Measurements from ENCODE around the gene ARHGAP42.
A peak's percentile ranks its signal among the peaks of the same experiment; 100 is the strongest.

Gene ARHGAP42

GRCh38 chr11:100827934-100828661 lies 141.0 kb downstream of the ARHGAP42 start:
- peak; percentile 54; the same call in 2 of the 3 replicates for ATAC-seq (ENCODE audit: insufficient read depth, low read depth)
- H3K27me3 ChIP-seq (ENCODE audit: insufficient read depth, low read length, poor library complexity), result no peaks in the 10 kb centered on the region
- peak; percentile 28 for TF ChIP-seq CTCF (IDR thresholded peaks at IDR 0.05; ENCODE audit: borderline replicate concordance, extremely low read depth, low read length, poor library complexity, severe bottlenecking)
- no peak for TF ChIP-seq EZH2 (IDR thresholded peaks at IDR 0.05; ENCODE audit: borderline replicate concordance, low read depth, low read length, severe bottlenecking)
- H3K36me3 ChIP-seq (ENCODE audit: insufficient read depth, low read length), result no peaks in the 10 kb centered on the region
- no peak overlapping the region for H3K4me2 ChIP-seq (ENCODE audit: insufficient read depth, low read length)
- no peaks in the 10 kb centered on the region for H3K4me1 ChIP-seq (ENCODE audit: insufficient read depth, low read length)
- H2AFZ ChIP-seq (ENCODE audit: low read depth, low read length), result no peak overlapping the region
- H3K4me3 ChIP-seq (ENCODE audit: low read depth in 1 of 2, low read length in 2 of 2), result no peak overlapping the region
- DNase-seq, result peak; percentile 8
- H3K9me3 ChIP-seq (ENCODE audit: insufficient read depth, low read length, severe bottlenecking), result no peaks in the 10 kb centered on the region
- H3K27ac ChIP-seq (ENCODE audit: low read length), result no peak overlapping the region
- no peak overlapping the region for H3K9ac ChIP-seq (ENCODE audit: low read depth, low read length)
- H4K20me1 ChIP-seq (ENCODE audit: insufficient read depth, low read length), result no peaks in the 10 kb centered on the region
- H3K79me2 ChIP-seq (ENCODE audit: insufficient read depth, low read length), result no peaks in the 10 kb centered on the region

GRCh38 chr11:100830274-100830673 lies 143.2 kb downstream of the ARHGAP42 start:
- Histone ChIP-seq H4K20me1 (ENCODE audit: insufficient read depth, low read length) (no peaks in the 10 kb centered on the region), H3K27me3 (ENCODE audit: insufficient read depth, low read length, poor library complexity) (no peaks in the 10 kb centered on the region), H3K4me3 (ENCODE audit: low read depth in 1 of 2, low read length in 2 of 2) (no peak overlapping the region), H3K9ac (ENCODE audit: low read depth, low read length) (no peak overlapping the region), H3K36me3 (ENCODE audit: insufficient read depth, low read length) (no peaks in the 10 kb centered on the region), H3K4me1 (ENCODE audit: insufficient read depth, low read length) (no peaks in the 10 kb centered on the region), H3K9me3 (ENCODE audit: insufficient read depth, low read length, severe bottlenecking) (no peaks in the 10 kb centered on the region), H3K79me2 (ENCODE audit: insufficient read depth, low read length) (no peaks in the 10 kb centered on the region), H2AFZ (ENCODE audit: low read depth, low read length) (no peak overlapping the region), H3K27ac (ENCODE audit: low read length) (no peak overlapping the region), H3K4me2 (ENCODE audit: insufficient read depth, low read length) (no peak overlapping the region)
- ATAC-seq (ENCODE audit: insufficient read depth, low read depth) (no peak), DNase-seq (no peak)
- no peak for TF ChIP-seq CTCF (IDR thresholded peaks at IDR 0.05; ENCODE audit: borderline replicate concordance, extremely low read depth, low read length, poor library complexity, severe bottlenecking)
- no peak for TF ChIP-seq EZH2 (IDR thresholded peaks at IDR 0.05; ENCODE audit: borderline replicate concordance, low read depth, low read length, severe bottlenecking)

- Histone ChIP-seq H3K4me1 (ENCODE audit: insufficient read depth, low read length) (no peaks in the 10 kb centered on the region), H3K27me3 (ENCODE audit: insufficient read depth, low read length, poor library complexity) (no peaks in the 10 kb centered on the region), H4K20me1 (ENCODE audit: insufficient read depth, low read length) (no peaks in the 10 kb centered on the region), H3K9ac (ENCODE audit: low read depth, low read length) (no peak overlapping the region), H3K36me3 (ENCODE audit: insufficient read depth, low read length) (no peaks in the 10 kb centered on the region), H3K4me2 (ENCODE audit: insufficient read depth, low read length) (no peak overlapping the region), H3K79me2 (ENCODE audit: insufficient read depth, low read length) (no peaks in the 10 kb centered on the region), H3K4me3 (ENCODE audit: low read depth in 1 of 2, low read length in 2 of 2) (no peak overlapping the region), H2AFZ (ENCODE audit: low read depth, low read length) (no peak overlapping the region), H3K9me3 (ENCODE audit: insufficient read depth, low read length, severe bottlenecking) (no peaks in the 10 kb centered on the region), H3K27ac (ENCODE audit: low read length) (no peak overlapping the region)
- DNase-seq (no peak), ATAC-seq (ENCODE audit: insufficient read depth, low read depth) (no peak)
- no peak for TF ChIP-seq CTCF (IDR thresholded peaks at IDR 0.05; ENCODE audit: borderline replicate concordance, extremely low read depth, low read length, poor library complexity, severe bottlenecking)
- no peak for TF ChIP-seq EZH2 (IDR thresholded peaks at IDR 0.05; ENCODE audit: borderline replicate concordance, low read depth, low read length, severe bottlenecking)
Observed at GRCh38 chr11:100830978-100831732, 144.1 kb downstream of the ARHGAP42 start.

Measured in DND-41 (cell line).